ENCODE measurements around the gene ARRDC2. TPM values are rescaled to one million over a fixed set of nuclear protein-coding genes. Genes with fewer than 3 reads are reported as not detected.
A peak's percentile ranks its signal among the peaks of the same experiment; 100 is the strongest.

Gene ARRDC2
- total and polyA plus RNA-seq, 9 of the 15 experiments (the other 6 are each of a cell fraction or from before 2014, with no cell fraction given): 1.9 to 27.4 (median 15.2) TPM

DNA sequence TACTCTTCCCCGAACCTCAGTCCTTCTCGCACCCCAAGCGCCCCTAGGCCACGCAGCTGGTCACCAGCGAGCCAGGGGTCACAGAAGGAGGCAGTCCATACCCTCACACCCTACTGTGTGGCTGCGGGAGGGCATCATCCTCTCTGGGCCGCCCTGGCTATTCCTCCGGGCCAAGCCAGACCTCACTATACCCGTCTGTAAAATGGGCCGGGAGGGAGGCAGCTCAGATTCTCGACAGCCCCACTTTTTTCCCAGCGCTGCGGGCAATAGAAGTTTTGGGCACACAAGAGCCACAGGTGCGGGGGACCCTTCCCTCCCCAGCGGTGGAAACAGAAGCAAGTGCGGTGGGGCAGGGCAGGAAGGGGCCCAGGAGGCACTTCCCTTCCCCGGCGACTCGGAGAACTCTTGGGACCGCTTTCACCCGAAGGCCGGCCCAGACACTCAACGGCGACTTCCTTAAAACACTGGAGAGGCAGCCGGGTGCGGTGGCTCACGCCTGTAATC is 5.6 kb upstream of the ARRDC2 start (continued):
- TF ChIP-seq, protein P1, sequence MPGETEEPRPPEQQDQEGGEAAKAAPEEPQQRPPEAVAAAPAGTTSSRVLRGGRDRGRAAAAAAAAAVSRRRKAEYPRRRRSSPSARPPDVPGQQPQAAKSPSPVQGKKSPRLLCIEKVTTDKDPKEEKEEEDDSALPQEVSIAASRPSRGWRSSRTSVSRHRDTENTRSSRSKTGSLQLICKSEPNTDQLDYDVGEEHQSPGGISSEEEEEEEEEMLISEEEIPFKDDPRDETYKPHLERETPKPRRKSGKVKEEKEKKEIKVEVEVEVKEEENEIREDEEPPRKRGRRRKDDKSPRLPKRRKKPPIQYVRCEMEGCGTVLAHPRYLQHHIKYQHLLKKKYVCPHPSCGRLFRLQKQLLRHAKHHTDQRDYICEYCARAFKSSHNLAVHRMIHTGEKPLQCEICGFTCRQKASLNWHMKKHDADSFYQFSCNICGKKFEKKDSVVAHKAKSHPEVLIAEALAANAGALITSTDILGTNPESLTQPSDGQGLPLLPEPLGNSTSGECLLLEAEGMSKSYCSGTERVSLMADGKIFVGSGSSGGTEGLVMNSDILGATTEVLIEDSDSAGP (CRISPR knock-in tag; IDR thresholded peaks at IDR 0.05): no peak
- TF ChIP-seq, protein P2, sequence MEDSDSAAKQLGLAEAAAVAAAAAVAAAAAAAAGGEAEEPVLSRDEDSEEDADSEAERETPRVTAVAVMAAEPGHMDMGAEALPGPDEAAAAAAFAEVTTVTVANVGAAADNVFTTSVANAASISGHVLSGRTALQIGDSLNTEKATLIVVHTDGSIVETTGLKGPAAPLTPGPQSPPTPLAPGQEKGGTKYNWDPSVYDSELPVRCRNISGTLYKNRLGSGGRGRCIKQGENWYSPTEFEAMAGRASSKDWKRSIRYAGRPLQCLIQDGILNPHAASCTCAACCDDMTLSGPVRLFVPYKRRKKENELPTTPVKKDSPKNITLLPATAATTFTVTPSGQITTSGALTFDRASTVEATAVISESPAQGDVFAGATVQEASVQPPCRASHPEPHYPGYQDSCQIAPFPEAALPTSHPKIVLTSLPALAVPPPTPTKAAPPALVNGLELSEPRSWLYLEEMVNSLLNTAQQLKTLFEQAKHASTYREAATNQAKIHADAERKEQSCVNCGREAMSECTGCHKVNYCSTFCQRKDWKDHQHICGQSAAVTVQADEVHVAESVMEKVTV (CRISPR knock-in tag; IDR thresholded peaks at IDR 0.05): no peak
- no peak for TF ChIP-seq LEF1 (IDR thresholded peaks at IDR 0.05)
- no peak for TF ChIP-seq KLF6 (CRISPR knock-in tag; IDR thresholded peaks at IDR 0.05; ENCODE audit: borderline replicate concordance)
- 0 out of 2 replicates have a peak, but pooled peaks have one; percentile 9 for TF ChIP-seq NFIC (IDR thresholded peaks at IDR 0.05)
- peak; percentile 94 for TF ChIP-seq RBM25 (IDR thresholded peaks at IDR 0.05; ENCODE audit: low read depth, low read length, severe bottlenecking)
- TF ChIP-seq, protein P3, sequence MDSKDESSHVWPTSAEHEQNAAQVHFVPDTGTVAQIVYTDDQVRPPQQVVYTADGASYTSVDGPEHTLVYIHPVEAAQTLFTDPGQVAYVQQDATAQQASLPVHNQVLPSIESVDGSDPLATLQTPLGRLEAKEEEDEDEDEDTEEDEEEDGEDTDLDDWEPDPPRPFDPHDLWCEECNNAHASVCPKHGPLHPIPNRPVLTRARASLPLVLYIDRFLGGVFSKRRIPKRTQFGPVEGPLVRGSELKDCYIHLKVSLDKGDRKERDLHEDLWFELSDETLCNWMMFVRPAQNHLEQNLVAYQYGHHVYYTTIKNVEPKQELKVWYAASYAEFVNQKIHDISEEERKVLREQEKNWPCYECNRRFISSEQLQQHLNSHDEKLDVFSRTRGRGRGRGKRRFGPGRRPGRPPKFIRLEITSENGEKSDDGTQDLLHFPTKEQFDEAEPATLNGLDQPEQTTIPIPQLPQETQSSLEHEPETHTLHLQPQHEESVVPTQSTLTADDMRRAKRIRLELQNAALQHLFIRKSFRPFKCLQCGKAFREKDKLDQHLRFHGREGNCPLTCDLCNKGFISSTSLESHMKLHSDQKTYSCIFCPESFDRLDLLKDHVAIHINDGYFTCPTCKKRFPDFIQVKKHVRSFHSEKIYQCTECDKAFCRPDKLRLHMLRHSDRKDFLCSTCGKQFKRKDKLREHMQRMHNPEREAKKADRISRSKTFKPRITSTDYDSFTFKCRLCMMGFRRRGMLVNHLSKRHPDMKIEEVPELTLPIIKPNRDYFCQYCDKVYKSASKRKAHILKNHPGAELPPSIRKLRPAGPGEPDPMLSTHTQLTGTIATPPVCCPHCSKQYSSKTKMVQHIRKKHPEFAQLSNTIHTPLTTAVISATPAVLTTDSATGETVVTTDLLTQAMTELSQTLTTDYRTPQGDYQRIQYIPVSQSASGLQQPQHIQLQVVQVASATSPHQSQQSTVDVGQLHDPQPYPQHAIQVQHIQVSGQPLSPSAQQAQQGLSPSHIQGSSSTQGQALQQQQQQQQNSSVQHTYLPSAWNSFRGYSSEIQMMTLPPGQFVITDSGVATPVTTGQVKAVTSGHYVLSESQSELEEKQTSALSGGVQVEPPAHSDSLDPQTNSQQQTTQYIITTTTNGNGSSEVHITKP (IDR thresholded peaks at IDR 0.05; ENCODE audit: partially characterized antibody): no peak
- TF ChIP-seq ZNF253 (CRISPR knock-in tag; conservative IDR thresholded peaks at IDR 0.05): no peak
- TF ChIP-seq, protein P4, sequence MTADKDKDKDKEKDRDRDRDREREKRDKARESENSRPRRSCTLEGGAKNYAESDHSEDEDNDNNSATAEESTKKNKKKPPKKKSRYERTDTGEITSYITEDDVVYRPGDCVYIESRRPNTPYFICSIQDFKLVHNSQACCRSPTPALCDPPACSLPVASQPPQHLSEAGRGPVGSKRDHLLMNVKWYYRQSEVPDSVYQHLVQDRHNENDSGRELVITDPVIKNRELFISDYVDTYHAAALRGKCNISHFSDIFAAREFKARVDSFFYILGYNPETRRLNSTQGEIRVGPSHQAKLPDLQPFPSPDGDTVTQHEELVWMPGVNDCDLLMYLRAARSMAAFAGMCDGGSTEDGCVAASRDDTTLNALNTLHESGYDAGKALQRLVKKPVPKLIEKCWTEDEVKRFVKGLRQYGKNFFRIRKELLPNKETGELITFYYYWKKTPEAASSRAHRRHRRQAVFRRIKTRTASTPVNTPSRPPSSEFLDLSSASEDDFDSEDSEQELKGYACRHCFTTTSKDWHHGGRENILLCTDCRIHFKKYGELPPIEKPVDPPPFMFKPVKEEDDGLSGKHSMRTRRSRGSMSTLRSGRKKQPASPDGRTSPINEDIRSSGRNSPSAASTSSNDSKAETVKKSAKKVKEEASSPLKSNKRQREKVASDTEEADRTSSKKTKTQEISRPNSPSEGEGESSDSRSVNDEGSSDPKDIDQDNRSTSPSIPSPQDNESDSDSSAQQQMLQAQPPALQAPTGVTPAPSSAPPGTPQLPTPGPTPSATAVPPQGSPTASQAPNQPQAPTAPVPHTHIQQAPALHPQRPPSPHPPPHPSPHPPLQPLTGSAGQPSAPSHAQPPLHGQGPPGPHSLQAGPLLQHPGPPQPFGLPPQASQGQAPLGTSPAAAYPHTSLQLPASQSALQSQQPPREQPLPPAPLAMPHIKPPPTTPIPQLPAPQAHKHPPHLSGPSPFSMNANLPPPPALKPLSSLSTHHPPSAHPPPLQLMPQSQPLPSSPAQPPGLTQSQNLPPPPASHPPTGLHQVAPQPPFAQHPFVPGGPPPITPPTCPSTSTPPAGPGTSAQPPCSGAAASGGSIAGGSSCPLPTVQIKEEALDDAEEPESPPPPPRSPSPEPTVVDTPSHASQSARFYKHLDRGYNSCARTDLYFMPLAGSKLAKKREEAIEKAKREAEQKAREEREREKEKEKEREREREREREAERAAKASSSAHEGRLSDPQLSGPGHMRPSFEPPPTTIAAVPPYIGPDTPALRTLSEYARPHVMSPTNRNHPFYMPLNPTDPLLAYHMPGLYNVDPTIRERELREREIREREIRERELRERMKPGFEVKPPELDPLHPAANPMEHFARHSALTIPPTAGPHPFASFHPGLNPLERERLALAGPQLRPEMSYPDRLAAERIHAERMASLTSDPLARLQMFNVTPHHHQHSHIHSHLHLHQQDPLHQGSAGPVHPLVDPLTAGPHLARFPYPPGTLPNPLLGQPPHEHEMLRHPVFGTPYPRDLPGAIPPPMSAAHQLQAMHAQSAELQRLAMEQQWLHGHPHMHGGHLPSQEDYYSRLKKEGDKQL (CRISPR knock-in tag; IDR thresholded peaks at IDR 0.05; ENCODE audit: borderline replicate concordance): no peak
- no peak for TF ChIP-seq BDP1 (IDR thresholded peaks at IDR 0.05; ENCODE audit: insufficient read depth, insufficient read length)
- TF ChIP-seq NCOA1 (IDR thresholded peaks at IDR 0.05; ENCODE audit: low read depth): no peak
- TF ChIP-seq RBFOX2 (IDR thresholded peaks at IDR 0.05; ENCODE audit: low read depth, low read length): peak; percentile 43; the same call in 1 of the 2 replicates
- TF ChIP-seq ZNF23 (CRISPR knock-in tag; IDR thresholded peaks at IDR 0.05): no peak
- no peak for TF ChIP-seq CXXC5 (CRISPR knock-in tag; IDR thresholded peaks at IDR 0.05)
- peak; percentile 84 for TF ChIP-seq CBX1 (IDR thresholded peaks at IDR 0.05; ENCODE audit: low read depth)
- TF ChIP-seq PTBP1 (IDR thresholded peaks at IDR 0.05; ENCODE audit: low read depth, low read length): 0 out of 2 replicates have a peak, but pooled peaks have one; percentile 83
- TF ChIP-seq NFE2 (IDR thresholded peaks at IDR 0.05; ENCODE audit: low read depth): no peak
- TF ChIP-seq POLR2A (conservative IDR thresholded peaks at IDR 0.05): no peak
